Stimulated activated naive B cell treated with anti-CD40 and anti-IgM and Interleukin-4, amounts not matched to agents 10 μg/mL and 1 μg/mL and 100 μg/mL, for 72 hours (primary cell): ENCODE results near the gene DFFA.
"Not testable (repeated sequence)": the region's sequence is repeated elsewhere in the genome, so short reads cannot be mapped to it uniquely, and the experiment has no call there.

Source experiments
- ATAC-seq, 2 donors: fragments of 150-1000 bp; cut with Tn5 transposase; replicated peaks; 2 replicates each; pipeline ENCODE4 v1.10.0; 2021; ENCODE audit warnings: moderate library complexity in 1 of 2
- DNase-seq: peaks from one replicate; pipeline ENCODE4 v3.0.0; 2021
- H3K27ac Mint-ChIP-seq: one replicate; pipeline ENCODE4 v1.8.0; 2022; ENCODE audit warnings: mild to moderate bottlenecking, mixed read lengths
- H3K27me3 Mint-ChIP-seq, 2 donors: one replicate each; pipeline ENCODE4 v1.8.0; 2022; ENCODE audit warnings: mixed read lengths in 2 of 2
- H3K36me3 Mint-ChIP-seq, 2 donors: one replicate each; pipeline ENCODE4 v1.8.0; 2022; ENCODE audit warnings: mixed read lengths in 2 of 2, mild to moderate bottlenecking in 1 of 2
- H3K4me1 Mint-ChIP-seq, 2 donors: one replicate each; pipeline ENCODE4 v1.8.0; 2022; ENCODE audit warnings: mixed read lengths in 2 of 2, mild to moderate bottlenecking in 1 of 2
- H3K4me3 Mint-ChIP-seq, 2 donors: one replicate each; pipeline ENCODE4 v1.8.0; 2022; ENCODE audit warnings: mild to moderate bottlenecking in 2 of 2, mixed read lengths in 2 of 2, moderate library complexity in 1 of 2
- H3K9me3 Mint-ChIP-seq, 2 donors: one replicate each; pipeline ENCODE4 v1.8.0; 2022; ENCODE audit warnings: mixed read lengths in 2 of 2, mild to moderate bottlenecking in 1 of 2

Gene DFFA

DNA sequence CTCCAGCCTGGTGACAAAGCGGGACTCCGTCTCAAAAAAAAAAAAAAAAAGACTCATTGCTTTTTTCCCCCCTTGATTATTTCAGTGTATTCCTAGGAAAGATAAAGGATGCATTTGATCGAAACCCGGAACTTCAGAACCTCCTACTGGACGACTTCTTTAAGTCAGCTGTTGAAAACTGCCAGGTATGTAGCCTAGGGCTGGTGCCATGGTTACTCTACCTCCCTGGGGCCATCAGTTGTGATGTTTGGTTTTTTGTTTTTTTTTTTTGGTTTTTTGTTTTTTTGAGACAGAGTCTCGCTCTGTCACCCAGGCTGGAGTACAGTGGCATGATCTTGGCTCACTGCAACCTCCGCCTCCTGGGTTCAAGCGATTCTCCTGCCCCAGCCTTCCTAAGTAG is 53.6 kb downstream of the DFFA start:
- H3K9me3 Mint-ChIP-seq, H3K4me3 Mint-ChIP-seq, ATAC-seq, H3K27ac Mint-ChIP-seq, DNase-seq, H3K27me3 Mint-ChIP-seq: not testable (repeated sequence)
- peaks cover 5 to 15% of the 10 kb centered on the region in 2 donors for H3K4me1 Mint-ChIP-seq
- peaks cover 50 to 63% of the 10 kb centered on the region in 2 donors for H3K36me3 Mint-ChIP-seq

DNA sequence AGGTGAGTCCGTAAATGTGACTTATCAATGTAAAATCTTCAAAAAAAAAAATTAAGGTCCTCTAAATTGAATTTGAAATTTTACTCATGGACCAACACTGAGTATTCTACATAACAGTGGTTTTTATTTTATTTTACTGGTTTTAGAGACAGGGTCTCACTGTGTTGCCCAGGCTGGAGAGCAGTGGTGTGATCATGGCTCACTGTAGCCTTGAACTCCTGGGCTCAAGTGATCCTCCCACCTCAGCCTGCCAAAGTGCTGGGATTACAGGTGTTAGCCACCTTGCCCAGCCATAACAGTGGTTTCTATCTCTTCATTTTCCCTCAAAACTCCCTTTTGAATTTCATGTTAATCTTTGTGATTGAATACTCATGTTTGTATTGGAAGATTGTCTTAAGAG is 56.4 kb downstream of the DFFA start:
- peaks cover 5 to 20% of the 10 kb centered on the region in 2 donors for H3K4me1 Mint-ChIP-seq
- not testable (repeated sequence) for DNase-seq, H3K9me3 Mint-ChIP-seq, H3K4me3 Mint-ChIP-seq, H3K27me3 Mint-ChIP-seq, ATAC-seq, H3K27ac Mint-ChIP-seq
- peaks cover 65 to 84% of the 10 kb centered on the region in 2 donors for H3K36me3 Mint-ChIP-seq

DNA sequence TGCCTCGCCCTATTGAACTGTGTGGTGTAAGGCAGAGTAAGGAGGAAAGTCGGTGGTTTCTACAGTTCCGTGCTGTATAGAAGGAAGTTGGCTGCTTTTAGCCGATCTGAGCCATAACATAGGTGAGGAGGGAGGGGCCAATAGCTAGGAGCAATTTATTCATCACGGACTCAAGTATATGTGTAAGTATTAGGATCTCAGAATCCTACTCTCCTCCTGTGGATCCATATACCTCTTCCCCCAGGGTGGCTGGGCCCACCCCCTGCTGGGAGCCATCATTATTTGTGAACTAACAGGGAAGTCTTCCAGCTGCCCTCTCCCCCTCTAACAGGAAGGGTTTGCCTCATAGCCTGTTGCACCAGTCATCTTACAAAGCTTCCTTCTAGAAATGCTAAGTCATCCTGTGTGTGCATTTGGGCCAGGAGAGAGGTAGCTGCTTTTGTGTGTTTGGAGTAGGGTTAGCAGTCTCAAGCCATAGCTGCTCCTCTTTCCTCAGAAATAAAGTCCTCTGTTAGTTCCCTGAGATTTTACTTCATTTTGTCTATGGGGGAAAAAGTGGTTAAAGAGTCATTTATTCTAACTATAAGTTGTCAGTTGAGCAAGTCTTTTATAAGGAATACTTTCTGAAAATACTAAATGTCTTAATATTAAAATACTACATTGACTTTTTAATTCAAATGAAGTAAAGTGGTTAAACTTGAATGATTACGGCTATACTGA is 57.0 kb downstream of the DFFA start:
- Mint-ChIP-seq H3K27me3 (no peaks in the 10 kb centered on the region), H3K9me3 (no peaks in the 10 kb centered on the region), H3K27ac (peak overlapping the region; percentile 92), H3K4me3 (peak overlapping the region in 1 of 2 donors; percentile 25), H3K36me3 (peaks cover 62 to 82% of the 10 kb centered on the region in 2 donors), H3K4me1 (peaks cover 5 to 20% of the 10 kb centered on the region in 2 donors)
- DNase-seq (no peak), ATAC-seq (peak; percentile 67 to 69)

- Mint-ChIP-seq H3K27ac (no peak overlapping the region), H3K27me3 (no peaks in the 10 kb centered on the region), H3K4me1 (no peaks in the 10 kb centered on the region), H3K4me3 (no peak overlapping the region), H3K9me3 (no peaks in the 10 kb centered on the region), H3K36me3 (peaks cover 36 to 57% of the 10 kb centered on the region in 2 donors)
- ATAC-seq = no peak
- no peak for DNase-seq
Measured at GRCh38 chr1:10407201-10407600, 65.1 kb downstream of the DFFA start.
